Endothelial cell of umbilical vein (primary cell): Measurements from ENCODE around the gene POLR2C. TPM values are rescaled to one million over a fixed set of nuclear protein-coding genes. Genes with fewer than 3 reads are reported as not detected.

Experiments used
- BruUV-seq: library from RNA; stranded (reverse); fragments of 400-500 nt; replicated peaks from 2 replicates; lab custom pipeline; 2021; lab: Mats Ljungman, UMichigan
- CTCF ChIA-PET: fragments of 300-600, 350-600 bp; sonication (Branson Sonifier 250); formaldehyde crosslinking; loops from one replicate; lab custom pipeline; 2021; ENCODE audit warnings: antibody characterized with exemption, inconsistent platforms; lab: Charles Lee
- POLR2A ChIA-PET: fragments of 300-600, 350-600 bp; sonication (Branson Sonifier 250); formaldehyde crosslinking; loops from one replicate; lab custom pipeline; 2021; ENCODE audit warnings: antibody characterized with exemption, inconsistent platforms; lab: Charles Lee
- DNase-seq: peaks from one replicate; pipeline ENCODE4 v3.0.0-alpha.2; 2011; ENCODE audit warnings: low read depth, low spot score
- FAIRE-seq: peaks from 2 replicates; lab custom pipeline; 2011; peaks lifted over from hg19 to GRCh38; lab: Jason Lieb, UNC
- H2AFZ ChIP-seq: 2 replicates; pipeline ENCODE4 v1.6.0; 2012; ENCODE audit warnings: low read depth, low read length, control low read depth, inconsistent platforms
- H3K27ac ChIP-seq: 2 replicates; pipeline ENCODE4 v1.5.1; 2011; ENCODE audit warnings: low read depth, mild to moderate bottlenecking, control low read depth, low read length, moderate library complexity; ENCODE audit not compliant: insufficient read depth
- H3K27me3 ChIP-seq, 2 experiments: 2 replicates each; pipeline versions ENCODE4 v1.6.0 to v1.6.1; 2011; ENCODE audit warnings: low read length in 2 of 2, mixed read lengths in 1 of 2; ENCODE audit not compliant: control insufficient read depth in 2 of 2, insufficient read depth in 2 of 2
- H3K36me3 ChIP-seq, 2 experiments: 2 replicates in 1 of 2; 3 replicates in 1 of 2; pipeline ENCODE4 v1.5.1; 2011; ENCODE audit warnings: low read length in 2 of 2, mild to moderate bottlenecking in 1 of 2, moderate library complexity in 1 of 2; ENCODE audit not compliant: control insufficient read depth in 2 of 2, insufficient read depth in 2 of 2; ENCODE audit errors: extremely low read depth in 1 of 2
- H3K4me1 ChIP-seq: 3 replicates; pipeline ENCODE4 v1.5.1; 2011; ENCODE audit warnings: mild to moderate bottlenecking, low read length; ENCODE audit not compliant: control insufficient read depth, insufficient read depth; ENCODE audit errors: extremely low read depth
- H3K4me2 ChIP-seq: 2 replicates; pipeline ENCODE4 v1.6.1; 2011; ENCODE audit warnings: low read length, control low read depth, mixed read lengths; ENCODE audit not compliant: insufficient read depth
- H3K4me3 ChIP-seq, 3 experiments: fragments of 200-600 bp in 1 of 3; sonication (generic), shearing (Covaris generic) in 1 of 3; replicated peaks in 1 of 3; 2 replicates each; pipeline ENCODE4 v1.5.1; 2011 to 2016; ENCODE audit warnings: control low read depth in 3 of 3, low read length in 3 of 3, mild to moderate bottlenecking in 2 of 3, inconsistent platforms in 1 of 3, low read depth in 1 of 3, moderate library complexity in 1 of 3; ENCODE audit not compliant: insufficient read depth in 1 of 3
- H3K79me2 ChIP-seq: 2 replicates; pipeline ENCODE4 v1.6.0; 2012; ENCODE audit warnings: low read length, inconsistent platforms; ENCODE audit not compliant: control insufficient read depth, insufficient read depth
- H3K9ac ChIP-seq: replicated peaks from 2 replicates; pipeline ENCODE3; 2011; ENCODE audit warnings: low read length, control low read depth; ENCODE audit not compliant: insufficient read depth; ENCODE audit errors: extremely low read depth
- H3K9me1 ChIP-seq: replicated peaks from 3 replicates; pipeline ENCODE4 v1.6.0; 2011; ENCODE audit warnings: mild to moderate bottlenecking, low read length; ENCODE audit not compliant: control insufficient read depth, insufficient read depth; ENCODE audit errors: extremely low read depth
- H3K9me3 ChIP-seq: replicated peaks from 2 replicates; pipeline ENCODE4 v1.5.1; 2012; ENCODE audit warnings: low read length, inconsistent platforms; ENCODE audit not compliant: control insufficient read depth, insufficient read depth
- H4K20me1 ChIP-seq: replicated peaks from 2 replicates; pipeline ENCODE3; 2011; ENCODE audit warnings: mild to moderate bottlenecking, low read length; ENCODE audit not compliant: control insufficient read depth, insufficient read depth; ENCODE audit errors: extremely low read depth
- CTCF ChIP-seq, 2 donors: IDR thresholded peaks; 1 replicate in 1 of 2; 2 replicates in 1 of 2; pipeline ENCODE4 v1.5.1; 2011; ENCODE audit warnings: low read length in 2 of 2, mild to moderate bottlenecking in 2 of 2, moderate library complexity in 2 of 2, control low read depth in 1 of 2, inconsistent platforms in 1 of 2, low read depth in 1 of 2; ENCODE audit not compliant: insufficient read depth in 1 of 2; ENCODE audit errors: extremely low read depth in 1 of 2
- EZH2 ChIP-seq: IDR thresholded peaks from 2 replicates; pipeline ENCODE4 v1.6.1; 2012; ENCODE audit warnings: borderline replicate concordance, low read depth, mild to moderate bottlenecking, moderate library complexity, low read length, inconsistent platforms; ENCODE audit not compliant: severe bottlenecking
- FOS ChIP-seq: IDR thresholded peaks from 2 replicates; pipeline ENCODE4 v1.6.1; 2011; ENCODE audit warnings: mild to moderate bottlenecking, low read length, moderate library complexity, borderline replicate concordance; ENCODE audit not compliant: insufficient read depth
- GATA2 ChIP-seq: IDR thresholded peaks from 2 replicates; pipeline ENCODE4 v1.7.0; 2011; ENCODE audit warnings: low read depth, mild to moderate bottlenecking, moderate library complexity, mixed read lengths, low read length; ENCODE audit not compliant: insufficient read length, insufficient read depth
- JUN ChIP-seq: IDR thresholded peaks from 2 replicates; pipeline ENCODE4 v1.6.1; 2011; ENCODE audit warnings: borderline replicate concordance, low read depth; ENCODE audit not compliant: insufficient read length, insufficient read depth
- MAX ChIP-seq: IDR thresholded peaks from 2 replicates; pipeline ENCODE4 v1.6.1; 2011; ENCODE audit not compliant: insufficient read depth, insufficient read length
- MYC ChIP-seq: IDR thresholded peaks from one replicate; pipeline ENCODE4 v1.6.1; 2011; ENCODE audit warnings: mild to moderate bottlenecking, low read depth, low read length
- POLR2A ChIP-seq: IDR thresholded peaks from 2 replicates; pipeline ENCODE4 v1.6.1; 2012; ENCODE audit warnings: low read depth, mild to moderate bottlenecking, control low read depth, low read length
- POLR2AphosphoS5 ChIP-seq: IDR thresholded peaks from 2 replicates; pipeline ENCODE4 v1.6.1; 2012; ENCODE audit warnings: low read depth, mild to moderate bottlenecking, control low read depth, low read length, moderate library complexity; ENCODE audit not compliant: insufficient read depth
- dilution Hi-C: fragments of 300-500 bp; cut with MboI; formaldehyde crosslinking; loops from one replicate; pipeline ENCODE4 v1.15.0; 2019; ENCODE audit warnings: low sequenced_read_pairs; ENCODE audit not compliant: extremely low pct_ligation_motif_present
- intact Hi-C: fragments of 100-400 bp; cut with micrococcal nuclease; formaldehyde crosslinking; loops from one replicate; pipeline ENCODE4 v1.10.0; 2022
- polyA plus RNA-seq, 4 experiments: library from polyadenylated mRNA; depleted of rRNA in 3 of 4; stranded (reverse) in 3 of 4; unstranded in 1 of 4; fragments of >200 nt; gene quantifications; 2 replicates each; pipeline versions ENCODE4 v1.2.1 to v1.2.3, GENCODE V29; 2011 to 2012; ENCODE audit warnings: missing spikeins in 1 of 4
- total RNA-seq: library from RNA; stranded (reverse); gene quantifications from 2 replicates; pipeline ENCODE4 v1.2.3, GENCODE V29; 2021

Gene POLR2C
- total and polyA plus RNA-seq, 2 donors (not counting 3 experiments of a cell fraction or from before 2014, with no cell fraction given) = 65.2 to 129 TPM

- FAIRE-seq (no peak), DNase-seq (no peak)
- H3K9me3 ChIP-seq = no peaks in the 10 kb centered on the region
- ChIA-PET CTCF (interaction anchor here (1.2 kb wide), 2 partner anchors 52 to 98 kb away, joined by 3 read pairs; partner anchors contain the start of gene POLR2C), POLR2A (no interaction called here)
- dilution Hi-C loops = no loop called here
- H3K4me3 ChIP-seq = no peak overlapping the region
- no TSS peak for BruUV-seq
- H4K20me1 ChIP-seq = no peaks in the 10 kb centered on the region
- H3K27me3 ChIP-seq = no peaks in the 10 kb centered on the region
- intact Hi-C loops = no loop called here
- H3K27ac ChIP-seq = no peak overlapping the region
- no peak overlapping the region for H3K9ac ChIP-seq
- H3K9me1 ChIP-seq = no peaks in the 10 kb centered on the region
- no peak overlapping the region for H2AFZ ChIP-seq
- H3K36me3 ChIP-seq = peaks cover 0 to 4% of the 10 kb centered on the region in 2 experiments
- peaks cover 7% of the 10 kb centered on the region for H3K4me1 ChIP-seq
- TF ChIP-seq CTCF (IDR thresholded peaks at IDR 0.05; ENCODE audit: extremely low read depth in 1 of 2, insufficient read depth in 1 of 2, low read depth in 1 of 2, low read length in 2 of 2) (no peak), GATA2 (no peak), MAX (no peak), MYC (no peak), POLR2AphosphoS5 (no peak), EZH2 (no peak), FOS (no peak), JUN (no peak), POLR2A (no peak)
- no peaks in the 10 kb centered on the region for H3K79me2 ChIP-seq
- no peak overlapping the region for H3K4me2 ChIP-seq
Measured at GRCh38 chr16:57514791-57515600, 52.5 kb downstream of the POLR2C start.
